ENCODE data around the gene CCNK.

Gene CCNK

GRCh38 chr14:99445931-99446330 is 35.3 kb upstream of the CCNK start:
- peaks cover 20% of the 10 kb centered on the region for H3K36me3 ChIP-seq (ENCODE audit: control insufficient read depth, insufficient read depth, low read length)
- H3K9me3 ChIP-seq (ENCODE audit: control insufficient read depth, low read length), result no peaks in the 10 kb centered on the region
- H3K27ac ChIP-seq (ENCODE audit: insufficient read depth, low read length, poor library complexity, severe bottlenecking), result no peak overlapping the region
- DNase-seq, result no peak
- no peaks in the 10 kb centered on the region for H3K27me3 ChIP-seq (replicated peaks; ENCODE audit: control insufficient read depth, insufficient read depth, low read length, poor library complexity, severe bottlenecking)
- H3K4me3 ChIP-seq (ENCODE audit: insufficient read depth, low read depth, low read length, poor library complexity, severe bottlenecking), result no peak overlapping the region
- no peaks in the 10 kb centered on the region for H3K4me1 ChIP-seq (ENCODE audit: control insufficient read depth, insufficient read depth, low read length, poor library complexity, severe bottlenecking)

DNA sequence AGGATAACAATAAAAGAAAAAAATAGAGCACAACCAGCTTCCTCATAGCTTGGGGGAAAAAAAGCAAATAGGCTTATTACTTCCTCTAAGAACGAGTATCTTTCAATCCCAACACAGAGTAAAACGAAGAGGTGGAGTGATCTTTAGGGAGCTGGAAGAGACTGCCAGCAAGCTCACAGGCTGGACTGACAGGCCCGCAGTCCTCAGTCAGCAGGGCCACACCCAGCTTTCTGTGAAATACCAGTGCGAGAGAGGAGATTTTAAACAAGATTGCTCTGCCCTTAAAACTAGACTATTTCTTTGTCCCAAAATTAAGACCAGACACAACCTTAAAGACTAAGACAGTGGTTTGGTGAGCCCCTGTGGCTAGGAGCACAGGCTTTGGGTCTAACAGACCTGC is 33.5 kb upstream of the CCNK start:
- H3K27me3 ChIP-seq (replicated peaks; ENCODE audit: control insufficient read depth, insufficient read depth, low read length, poor library complexity, severe bottlenecking), result no peaks in the 10 kb centered on the region
- H3K4me3 ChIP-seq (ENCODE audit: insufficient read depth, low read depth, low read length, poor library complexity, severe bottlenecking), result no peak overlapping the region
- H3K4me1 ChIP-seq (ENCODE audit: control insufficient read depth, insufficient read depth, low read length, poor library complexity, severe bottlenecking), result no peaks in the 10 kb centered on the region
- no peak for DNase-seq
- peaks cover 21% of the 10 kb centered on the region for H3K36me3 ChIP-seq (ENCODE audit: control insufficient read depth, insufficient read depth, low read length)
- no peaks in the 10 kb centered on the region for H3K9me3 ChIP-seq (ENCODE audit: control insufficient read depth, low read length)
- H3K27ac ChIP-seq (ENCODE audit: insufficient read depth, low read length, poor library complexity, severe bottlenecking), result no peak overlapping the region

DNA sequence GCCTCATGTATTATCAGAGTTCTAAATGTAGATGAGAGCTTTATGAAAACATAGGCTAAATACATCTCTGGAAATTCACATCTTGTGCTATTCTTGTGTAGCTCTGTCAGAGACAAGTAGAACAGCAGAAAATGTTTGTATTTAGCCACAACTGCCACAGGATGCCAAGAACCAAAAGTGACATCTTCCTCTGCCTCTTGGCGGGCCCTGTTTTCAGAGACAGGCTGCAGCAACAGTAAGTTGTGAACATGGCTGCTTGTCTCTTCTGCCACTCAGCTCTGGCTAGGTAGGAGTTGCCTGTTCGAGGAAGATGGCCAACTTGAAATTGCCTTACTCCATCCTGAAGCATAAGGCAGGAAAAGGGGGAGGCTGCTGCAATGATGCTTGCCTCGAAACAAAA is 30.9 kb upstream of the CCNK start:
- no peak for DNase-seq
- Histone ChIP-seq H3K27me3 (replicated peaks; ENCODE audit: control insufficient read depth, insufficient read depth, low read length, poor library complexity, severe bottlenecking) (no peaks in the 10 kb centered on the region), H3K9me3 (ENCODE audit: control insufficient read depth, low read length) (no peaks in the 10 kb centered on the region), H3K4me1 (ENCODE audit: control insufficient read depth, insufficient read depth, low read length, poor library complexity, severe bottlenecking) (no peaks in the 10 kb centered on the region), H3K4me3 (ENCODE audit: insufficient read depth, low read depth, low read length, poor library complexity, severe bottlenecking) (no peak overlapping the region), H3K27ac (ENCODE audit: insufficient read depth, low read length, poor library complexity, severe bottlenecking) (no peak overlapping the region), H3K36me3 (ENCODE audit: control insufficient read depth, insufficient read depth, low read length) (peaks cover 25% of the 10 kb centered on the region)

DNA sequence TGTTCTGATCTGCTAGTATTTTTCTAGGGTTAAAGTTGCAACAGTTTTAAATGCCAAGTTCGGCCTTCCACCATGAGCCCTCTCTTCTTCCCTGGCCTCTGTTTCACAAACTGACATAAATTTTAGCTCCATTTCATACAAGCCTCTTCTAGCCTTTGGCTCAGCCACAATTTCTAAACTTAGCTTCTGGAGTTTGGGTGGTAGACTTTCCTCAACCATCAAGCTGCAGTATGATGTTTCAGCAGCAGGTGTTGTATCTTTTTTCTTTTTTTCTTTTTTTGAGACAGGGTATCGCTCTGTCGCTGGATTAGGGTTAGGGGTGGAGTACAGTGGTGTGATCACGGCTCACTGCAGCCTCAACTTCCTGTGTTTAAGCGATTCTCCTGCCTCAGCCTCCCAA is 30.0 kb upstream of the CCNK start:
- H3K9me3 ChIP-seq (ENCODE audit: control insufficient read depth, low read length), result no peaks in the 10 kb centered on the region
- H3K4me1 ChIP-seq (ENCODE audit: control insufficient read depth, insufficient read depth, low read length, poor library complexity, severe bottlenecking), result no peaks in the 10 kb centered on the region
- DNase-seq, result no peak
- H3K27ac ChIP-seq (ENCODE audit: insufficient read depth, low read length, poor library complexity, severe bottlenecking), result no peak overlapping the region
- no peak overlapping the region for H3K4me3 ChIP-seq (ENCODE audit: insufficient read depth, low read depth, low read length, poor library complexity, severe bottlenecking)
- H3K27me3 ChIP-seq (replicated peaks; ENCODE audit: control insufficient read depth, insufficient read depth, low read length, poor library complexity, severe bottlenecking), result no peaks in the 10 kb centered on the region
- peaks cover 27% of the 10 kb centered on the region for H3K36me3 ChIP-seq (ENCODE audit: control insufficient read depth, insufficient read depth, low read length)

DNA sequence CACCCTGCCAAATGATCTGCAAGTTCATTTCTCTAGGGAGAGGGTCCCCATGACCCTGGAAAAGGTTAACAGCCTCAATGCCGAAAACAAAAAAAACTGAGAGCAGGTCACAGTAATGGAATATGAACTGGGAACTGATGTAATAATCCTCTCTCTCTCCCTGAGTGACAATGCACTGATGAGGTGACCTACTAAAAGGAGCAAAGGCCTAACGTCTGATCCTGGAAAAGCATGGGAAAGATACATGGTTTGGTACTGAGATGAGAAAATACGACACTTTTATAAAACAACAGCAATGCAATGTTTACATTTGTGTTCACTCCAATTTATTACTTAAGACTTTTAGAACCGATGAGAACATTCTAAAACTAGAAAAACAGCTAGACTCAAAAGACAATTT is 28.2 kb upstream of the CCNK start:
- no peak for DNase-seq
- H3K27ac ChIP-seq (ENCODE audit: insufficient read depth, low read length, poor library complexity, severe bottlenecking), result no peak overlapping the region
- H3K9me3 ChIP-seq (ENCODE audit: control insufficient read depth, low read length), result no peaks in the 10 kb centered on the region
- no peak overlapping the region for H3K4me3 ChIP-seq (ENCODE audit: insufficient read depth, low read depth, low read length, poor library complexity, severe bottlenecking)
- no peaks in the 10 kb centered on the region for H3K27me3 ChIP-seq (replicated peaks; ENCODE audit: control insufficient read depth, insufficient read depth, low read length, poor library complexity, severe bottlenecking)
- peaks cover 31% of the 10 kb centered on the region for H3K36me3 ChIP-seq (ENCODE audit: control insufficient read depth, insufficient read depth, low read length)
- H3K4me1 ChIP-seq (ENCODE audit: control insufficient read depth, insufficient read depth, low read length, poor library complexity, severe bottlenecking), result no peaks in the 10 kb centered on the region

GRCh38 chr14:99454246-99454645 is 27.0 kb upstream of the CCNK start:
- H3K9me3 ChIP-seq (ENCODE audit: control insufficient read depth, low read length), result no peaks in the 10 kb centered on the region
- no peaks in the 10 kb centered on the region for H3K27me3 ChIP-seq (replicated peaks; ENCODE audit: control insufficient read depth, insufficient read depth, low read length, poor library complexity, severe bottlenecking)
- no peaks in the 10 kb centered on the region for H3K4me1 ChIP-seq (ENCODE audit: control insufficient read depth, insufficient read depth, low read length, poor library complexity, severe bottlenecking)
- peaks cover 37% of the 10 kb centered on the region for H3K36me3 ChIP-seq (ENCODE audit: control insufficient read depth, insufficient read depth, low read length)
- no peak overlapping the region for H3K27ac ChIP-seq (ENCODE audit: insufficient read depth, low read length, poor library complexity, severe bottlenecking)
- DNase-seq, result no peak
- no peak overlapping the region for H3K4me3 ChIP-seq (ENCODE audit: insufficient read depth, low read depth, low read length, poor library complexity, severe bottlenecking)

GRCh38 chr14:99459481-99460100 is 21.6 kb upstream of the CCNK start:
- H3K4me1 ChIP-seq (ENCODE audit: control insufficient read depth, insufficient read depth, low read length, poor library complexity, severe bottlenecking), result no peaks in the 10 kb centered on the region
- no peak for DNase-seq
- H3K4me3 ChIP-seq (ENCODE audit: insufficient read depth, low read depth, low read length, poor library complexity, severe bottlenecking), result no peak overlapping the region
- H3K9me3 ChIP-seq (ENCODE audit: control insufficient read depth, low read length), result no peaks in the 10 kb centered on the region
- H3K27ac ChIP-seq (ENCODE audit: insufficient read depth, low read length, poor library complexity, severe bottlenecking), result no peak overlapping the region
- H3K27me3 ChIP-seq (replicated peaks; ENCODE audit: control insufficient read depth, insufficient read depth, low read length, poor library complexity, severe bottlenecking), result no peaks in the 10 kb centered on the region
- peaks cover 73% of the 10 kb centered on the region for H3K36me3 ChIP-seq (ENCODE audit: control insufficient read depth, insufficient read depth, low read length)

DNA sequence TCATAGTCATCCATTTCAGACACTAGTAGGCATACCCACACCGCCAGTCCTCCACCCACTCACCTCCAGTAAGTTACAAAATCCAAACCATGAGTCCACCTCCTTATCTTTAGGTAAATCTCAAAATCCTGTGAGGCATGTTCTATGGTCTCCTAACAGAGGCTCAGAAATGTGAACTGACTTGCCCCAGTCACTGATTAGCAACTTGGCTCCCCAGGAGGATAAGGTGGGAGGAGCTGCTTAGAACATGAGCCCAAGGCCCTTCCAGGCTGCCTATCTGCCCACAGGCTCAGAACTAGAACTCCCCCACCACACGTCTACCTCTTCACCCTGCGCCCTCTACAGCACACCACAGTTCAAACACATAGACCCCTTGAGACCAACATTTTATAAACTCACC is 20.4 kb upstream of the CCNK start:
- no peak overlapping the region for H3K4me3 ChIP-seq (ENCODE audit: insufficient read depth, low read depth, low read length, poor library complexity, severe bottlenecking)
- peaks cover 75% of the 10 kb centered on the region for H3K36me3 ChIP-seq (ENCODE audit: control insufficient read depth, insufficient read depth, low read length)
- H3K4me1 ChIP-seq (ENCODE audit: control insufficient read depth, insufficient read depth, low read length, poor library complexity, severe bottlenecking), result no peaks in the 10 kb centered on the region
- no peak overlapping the region for H3K27ac ChIP-seq (ENCODE audit: insufficient read depth, low read length, poor library complexity, severe bottlenecking)
- DNase-seq, result no peak
- no peaks in the 10 kb centered on the region for H3K27me3 ChIP-seq (replicated peaks; ENCODE audit: control insufficient read depth, insufficient read depth, low read length, poor library complexity, severe bottlenecking)
- H3K9me3 ChIP-seq (ENCODE audit: control insufficient read depth, low read length), result no peaks in the 10 kb centered on the region

DNA sequence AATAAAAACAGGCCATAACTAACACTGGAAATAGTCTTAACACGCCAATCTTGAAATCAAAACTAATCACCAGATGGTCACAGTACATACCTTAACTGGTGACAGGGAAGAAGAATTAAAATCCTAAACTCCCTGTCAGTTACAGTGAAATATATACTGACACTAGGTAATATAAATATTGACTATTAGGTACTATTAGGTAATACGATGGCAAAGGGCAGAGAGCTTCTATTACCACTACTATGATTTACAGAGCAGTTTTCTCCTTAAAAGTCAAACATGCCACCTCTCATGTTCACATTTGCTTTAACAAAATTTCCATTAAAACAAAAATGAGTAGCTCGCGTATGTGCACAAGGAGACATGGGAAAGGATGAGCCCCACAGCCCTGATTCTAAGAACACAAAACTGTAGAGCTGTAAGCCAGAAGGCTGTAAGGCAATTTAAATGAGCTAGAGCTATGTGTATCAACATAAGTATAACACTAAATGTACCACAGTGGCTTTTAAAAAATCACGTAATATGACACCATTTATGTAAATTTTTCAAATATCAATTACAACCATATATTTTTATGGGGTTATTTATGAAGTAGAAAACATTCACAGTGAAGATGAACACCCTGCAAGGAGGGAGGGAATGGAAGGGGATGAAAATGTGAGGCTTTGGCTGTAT is 19.7 kb upstream of the CCNK start:
- peaks cover 75% of the 10 kb centered on the region for H3K36me3 ChIP-seq (ENCODE audit: control insufficient read depth, insufficient read depth, low read length)
- H3K4me1 ChIP-seq (ENCODE audit: control insufficient read depth, insufficient read depth, low read length, poor library complexity, severe bottlenecking), result no peaks in the 10 kb centered on the region
- DNase-seq, result no peak
- H3K9me3 ChIP-seq (ENCODE audit: control insufficient read depth, low read length), result no peaks in the 10 kb centered on the region
- no peak overlapping the region for H3K4me3 ChIP-seq (ENCODE audit: insufficient read depth, low read depth, low read length, poor library complexity, severe bottlenecking)
- H3K27ac ChIP-seq (ENCODE audit: insufficient read depth, low read length, poor library complexity, severe bottlenecking), result no peak overlapping the region
- H3K27me3 ChIP-seq (replicated peaks; ENCODE audit: control insufficient read depth, insufficient read depth, low read length, poor library complexity, severe bottlenecking), result no peaks in the 10 kb centered on the region

DNA sequence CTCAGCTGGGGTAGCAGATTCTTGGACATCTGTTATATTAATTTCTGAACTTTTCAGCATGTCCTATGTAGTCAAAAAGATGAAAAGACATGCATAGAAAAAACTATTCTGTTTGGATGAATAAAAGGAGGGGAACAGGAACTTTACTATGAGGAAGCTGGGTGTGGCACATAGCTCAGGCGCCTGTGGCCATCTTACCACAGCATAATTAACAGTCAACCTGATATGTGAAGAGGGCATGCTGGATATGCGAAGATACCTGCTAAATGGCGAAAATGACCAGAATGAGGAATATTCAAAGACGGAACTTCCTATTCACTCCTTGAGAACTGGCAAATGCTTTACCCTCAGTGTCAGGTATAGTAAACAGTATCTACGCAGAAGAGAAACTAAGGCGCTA is 19.0 kb upstream of the CCNK start:
- Histone ChIP-seq H3K4me1 (ENCODE audit: control insufficient read depth, insufficient read depth, low read length, poor library complexity, severe bottlenecking) (no peaks in the 10 kb centered on the region), H3K27me3 (replicated peaks; ENCODE audit: control insufficient read depth, insufficient read depth, low read length, poor library complexity, severe bottlenecking) (no peaks in the 10 kb centered on the region), H3K9me3 (ENCODE audit: control insufficient read depth, low read length) (no peaks in the 10 kb centered on the region), H3K27ac (ENCODE audit: insufficient read depth, low read length, poor library complexity, severe bottlenecking) (no peak overlapping the region), H3K4me3 (ENCODE audit: insufficient read depth, low read depth, low read length, poor library complexity, severe bottlenecking) (no peak overlapping the region), H3K36me3 (ENCODE audit: control insufficient read depth, insufficient read depth, low read length) (peaks cover 68% of the 10 kb centered on the region)
- DNase-seq, result no peak

All from effector memory CD4-positive, alpha-beta T cell (primary cell).